Stimulated activated CD4-positive, alpha-beta T cell treated with anti-CD3 and anti-CD28 coated beads, Interleukin-1b, Interleukin-23, amount 100 ng/mL, for 24 hours (primary cell): ENCODE measurements around the gene POLR2L.

Experiments
- DNase-seq, 4 experiments: peaks; one replicate each; pipeline ENCODE4 v3.0.0-alpha.2; 2020; ENCODE audit warnings: low read depth in 4 of 4, low spot score in 1 of 4

The POLR2L gene

DNA sequence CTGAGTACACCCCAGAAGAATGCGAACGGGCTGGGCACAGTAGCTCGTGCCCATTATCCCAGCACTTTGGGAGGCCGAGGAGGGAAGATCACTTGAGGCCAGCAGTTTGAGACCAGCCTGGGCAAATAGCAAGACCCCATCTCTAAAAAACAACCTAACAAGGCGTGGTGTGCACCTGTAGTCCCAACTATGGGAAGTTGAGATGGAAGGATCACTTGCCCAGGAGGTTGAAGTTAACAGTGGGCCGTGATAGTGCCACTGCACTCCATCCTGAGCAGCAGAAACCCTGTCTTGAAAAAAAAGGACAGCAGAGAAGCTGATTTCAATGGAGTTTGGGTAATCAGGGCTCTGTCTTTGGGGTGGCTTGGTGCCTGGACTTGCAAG lies 29.3 kb downstream of the POLR2L start:
- DNase-seq, result no peak

DNA sequence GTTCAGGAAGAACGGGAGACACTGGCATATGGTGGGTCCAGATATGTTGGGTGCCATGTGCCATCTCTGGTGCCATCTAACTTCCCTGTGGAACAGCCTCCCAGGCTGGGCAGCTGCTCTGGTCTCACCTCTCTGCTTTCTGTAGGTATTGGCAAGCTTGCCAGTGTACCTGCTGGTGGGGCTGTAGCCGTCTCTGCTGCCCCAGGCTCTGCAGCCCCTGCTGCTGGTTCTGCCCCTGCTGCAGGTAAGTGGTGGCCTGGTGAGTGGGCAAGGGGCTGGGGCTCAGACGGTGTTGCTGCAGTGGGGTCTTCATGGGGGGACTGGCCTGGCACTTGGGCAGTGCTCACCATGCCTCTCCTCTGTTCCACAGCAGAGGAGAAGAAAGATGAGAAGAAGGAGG lies 29.9 kb downstream of the POLR2L start:
- DNase-seq, result no peak

DNA sequence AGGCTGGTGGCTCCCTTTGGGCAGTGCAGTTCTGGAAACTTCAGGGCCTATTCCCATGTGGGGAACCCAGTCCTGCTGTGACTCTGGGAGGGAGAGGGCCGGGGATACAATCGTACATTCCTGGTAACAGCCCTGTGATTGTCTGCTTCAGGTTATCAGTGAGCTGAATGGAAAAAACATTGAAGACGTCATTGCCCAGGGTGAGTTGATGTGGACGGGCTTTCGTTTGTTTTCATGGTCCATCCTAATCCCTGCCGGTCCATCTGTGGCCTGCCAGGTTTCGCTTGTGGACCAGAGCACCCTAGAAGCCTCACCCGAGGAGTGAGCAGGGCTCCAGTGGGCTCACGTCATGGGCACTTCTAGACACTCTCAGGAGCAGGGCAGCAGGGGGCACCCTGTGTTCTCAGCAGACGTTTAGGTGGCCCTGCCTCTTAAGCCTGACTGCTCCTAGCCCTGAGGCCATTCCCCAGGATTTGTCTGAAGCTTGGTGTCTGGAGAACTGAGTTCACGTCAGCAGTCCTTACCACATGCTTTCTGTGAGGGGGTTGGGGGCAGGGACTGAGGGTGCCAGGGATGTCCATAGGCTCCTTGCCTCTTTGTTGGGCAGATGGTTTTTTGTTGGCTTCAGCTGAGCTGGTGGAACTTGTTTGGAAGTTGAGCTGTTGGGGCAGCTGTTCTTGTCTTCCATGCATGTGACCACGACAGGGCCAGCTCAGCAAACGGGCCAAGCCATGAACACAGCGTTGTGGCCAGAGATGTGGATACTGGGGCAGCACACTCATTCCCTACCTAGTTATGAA lies 30.7 kb downstream of the POLR2L start:
- no peak for DNase-seq

DNA sequence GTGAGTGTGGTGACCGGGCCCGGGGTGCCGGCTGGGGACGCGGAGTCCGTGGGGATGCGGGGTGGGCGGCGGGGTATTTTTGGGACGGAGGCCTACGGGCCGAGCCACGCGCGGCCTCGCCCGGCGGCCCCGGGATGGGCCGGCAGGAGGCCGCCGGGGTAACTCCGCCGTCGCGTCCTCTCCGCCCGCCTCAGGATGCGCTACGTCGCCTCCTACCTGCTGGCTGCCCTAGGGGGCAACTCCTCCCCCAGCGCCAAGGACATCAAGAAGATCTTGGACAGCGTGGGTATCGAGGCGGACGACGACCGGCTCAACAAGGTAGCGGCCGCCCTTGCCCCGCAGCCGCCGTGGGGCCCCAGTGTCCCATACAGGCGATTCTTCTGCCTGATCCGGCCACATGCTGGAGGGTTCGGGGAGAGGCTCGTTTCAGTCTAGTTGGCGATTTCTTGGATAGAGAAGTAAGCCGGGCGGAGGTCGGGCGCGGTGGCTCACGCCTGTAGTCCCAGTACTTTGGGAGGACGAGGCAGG lies 32.2 kb downstream of the POLR2L start:
- no peak for DNase-seq

DNA sequence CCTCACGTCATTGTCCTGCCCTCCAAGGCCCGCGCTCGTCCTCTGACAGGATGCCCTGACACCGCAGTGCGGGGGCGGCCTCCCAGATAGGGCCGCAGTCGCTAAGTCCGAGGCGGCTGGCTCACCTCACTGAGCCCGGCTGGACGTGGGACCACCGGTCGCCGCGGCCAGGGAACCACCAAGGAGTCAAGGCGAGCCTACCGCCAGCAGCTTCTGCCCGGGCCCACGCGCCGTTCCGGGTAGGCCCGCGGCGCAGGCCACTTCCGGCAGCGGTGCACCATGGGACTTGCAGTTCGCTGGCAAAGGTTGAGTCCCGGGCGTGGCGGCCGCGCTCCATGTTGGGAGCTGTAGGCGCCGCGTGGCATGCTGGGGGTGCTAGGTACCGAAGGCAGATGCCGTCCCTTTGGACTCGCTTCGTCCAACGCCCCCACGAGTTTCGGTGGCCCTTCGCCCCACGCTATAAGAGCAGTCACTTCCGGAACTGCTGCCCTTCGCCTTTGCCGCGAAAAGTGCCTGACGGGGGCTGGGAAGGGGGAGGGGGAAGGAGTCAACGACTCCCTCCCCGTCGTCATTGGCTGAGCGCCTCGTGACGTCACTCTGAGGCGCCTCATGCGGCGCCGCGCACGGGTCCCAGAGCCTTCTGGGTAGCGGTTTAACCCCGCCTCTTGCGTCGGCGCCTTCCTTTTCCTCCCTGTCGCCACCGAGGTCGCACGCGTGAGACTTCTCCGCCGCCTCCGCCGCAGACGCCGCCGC lies 32.9 kb downstream of the POLR2L start, which contains the start of gene RPLP2:
TSS of gene RPLP2 (plus strand) at position 681 of the 753 bp plus-strand sequence. CDS start 268 bp downstream, outside the sequence.
- DNase-seq, result peak; percentile 96 to 97 (median 97)

DNA sequence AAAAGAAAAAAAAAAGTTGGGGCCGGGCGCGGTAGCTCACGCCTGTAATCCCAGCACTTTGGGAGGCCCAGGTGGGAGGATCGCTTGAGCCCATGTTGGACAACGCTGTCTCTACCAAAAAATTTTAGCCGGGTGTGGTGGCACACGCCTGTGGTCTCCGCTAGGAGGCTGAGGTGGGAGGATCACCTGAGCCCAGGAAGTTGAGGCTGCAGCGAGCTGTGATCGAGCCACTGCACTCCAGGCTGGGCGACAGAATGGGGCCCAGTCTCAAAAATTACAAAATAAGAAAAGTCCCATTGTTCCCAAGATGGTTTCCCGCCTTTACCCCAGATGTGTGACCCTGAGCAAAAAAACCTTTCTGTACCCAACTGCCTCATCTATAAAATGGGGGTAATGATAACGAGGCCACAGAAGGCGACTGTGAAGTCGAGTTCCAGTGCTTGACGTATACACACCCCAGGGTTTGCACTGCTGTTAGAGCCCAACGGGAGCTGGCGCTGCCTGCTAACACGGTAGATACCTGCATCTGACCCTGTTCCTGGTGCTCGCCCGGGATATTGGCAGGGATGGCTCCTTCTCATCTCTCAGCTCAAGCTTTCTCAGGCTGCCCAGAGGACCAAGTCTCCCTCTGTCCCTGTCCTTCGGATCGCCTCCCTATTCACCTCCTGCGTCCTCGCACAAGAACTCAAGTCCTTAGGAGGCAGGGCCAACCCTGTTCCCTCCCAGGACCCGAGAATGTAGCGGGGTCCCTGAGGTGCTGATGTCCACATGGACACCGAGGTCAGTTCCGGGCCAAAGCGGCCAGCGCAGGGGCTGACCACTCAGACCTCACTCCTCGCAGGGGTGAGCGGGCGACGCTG lies 33.7 kb downstream of the POLR2L start:
- no peak for DNase-seq

DNA sequence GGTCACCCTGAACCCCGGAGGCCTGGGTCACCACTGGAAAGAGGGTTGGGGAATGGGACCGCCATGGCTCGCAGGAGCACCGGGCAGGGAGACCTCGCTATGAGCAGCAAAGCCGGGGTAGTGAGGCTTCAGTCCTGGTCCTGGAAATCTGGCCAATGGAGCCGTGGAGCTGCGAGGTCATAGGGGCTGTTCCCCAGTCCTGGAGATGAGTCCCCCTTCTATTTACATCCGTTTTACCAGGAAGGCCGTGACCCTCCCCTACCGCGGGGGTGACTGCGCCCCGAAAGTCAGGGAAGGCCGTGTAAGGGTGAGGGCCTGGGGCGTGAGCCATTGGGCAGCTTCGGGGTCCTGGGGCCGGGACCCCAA lies 37.7 kb downstream of the POLR2L start:
- no peak for DNase-seq

DNA sequence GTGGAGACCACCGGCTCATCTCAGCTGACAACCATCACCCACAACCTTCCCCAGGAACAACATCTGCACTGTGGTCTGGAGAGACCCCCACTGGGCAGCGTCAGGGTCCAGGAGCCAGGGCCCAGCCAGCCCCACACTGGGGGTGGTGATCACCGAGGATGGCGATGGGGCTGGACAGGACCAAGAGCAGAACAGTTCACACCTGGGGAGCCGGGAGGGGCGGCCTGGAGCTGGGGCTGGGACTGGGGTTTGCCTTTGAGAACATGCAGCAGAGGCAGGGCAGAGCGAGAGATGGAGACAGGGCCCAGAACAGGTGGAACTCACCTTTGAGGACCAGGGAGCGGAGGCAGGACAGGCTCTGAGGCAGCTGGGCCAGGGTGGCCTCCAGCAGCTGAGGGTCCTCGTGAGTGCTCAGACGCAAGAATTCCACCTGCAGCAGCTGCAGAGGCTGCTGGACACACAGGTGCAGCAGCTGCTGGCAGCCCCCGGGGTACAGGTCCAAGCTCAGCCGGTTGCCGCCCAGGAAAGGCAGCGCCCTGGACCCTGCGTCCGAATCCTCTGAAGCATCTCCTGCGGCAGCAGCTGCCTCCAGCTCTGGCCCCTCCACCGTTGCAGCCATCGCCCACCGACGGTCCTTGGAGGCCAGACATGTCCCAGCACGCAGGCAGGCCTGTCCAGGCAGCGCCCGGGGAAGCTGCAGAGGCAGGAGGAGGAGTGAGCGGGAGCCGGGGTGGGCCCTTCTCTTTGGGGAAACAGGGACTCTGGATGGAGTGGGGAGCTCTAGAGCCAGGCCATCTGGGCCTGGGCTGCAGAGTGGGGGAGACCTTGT lies 38.3 kb downstream of the POLR2L start:
- DNase-seq, result no peak

DNA sequence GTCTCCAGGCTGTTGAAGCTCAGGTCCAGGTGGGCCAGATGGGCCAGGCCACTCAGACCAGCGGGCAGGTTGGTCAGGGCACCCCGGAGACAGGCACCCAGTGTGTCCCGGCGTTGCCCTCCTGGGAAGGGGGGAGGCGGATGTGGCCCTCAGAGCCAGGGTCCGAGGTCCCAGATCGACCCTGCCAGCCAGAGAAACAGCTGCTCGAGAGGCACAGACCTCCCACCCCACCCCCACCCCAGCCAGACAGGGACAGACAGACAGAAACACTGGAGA lies 38.9 kb downstream of the POLR2L start:
- DNase-seq, result no peak

DNA sequence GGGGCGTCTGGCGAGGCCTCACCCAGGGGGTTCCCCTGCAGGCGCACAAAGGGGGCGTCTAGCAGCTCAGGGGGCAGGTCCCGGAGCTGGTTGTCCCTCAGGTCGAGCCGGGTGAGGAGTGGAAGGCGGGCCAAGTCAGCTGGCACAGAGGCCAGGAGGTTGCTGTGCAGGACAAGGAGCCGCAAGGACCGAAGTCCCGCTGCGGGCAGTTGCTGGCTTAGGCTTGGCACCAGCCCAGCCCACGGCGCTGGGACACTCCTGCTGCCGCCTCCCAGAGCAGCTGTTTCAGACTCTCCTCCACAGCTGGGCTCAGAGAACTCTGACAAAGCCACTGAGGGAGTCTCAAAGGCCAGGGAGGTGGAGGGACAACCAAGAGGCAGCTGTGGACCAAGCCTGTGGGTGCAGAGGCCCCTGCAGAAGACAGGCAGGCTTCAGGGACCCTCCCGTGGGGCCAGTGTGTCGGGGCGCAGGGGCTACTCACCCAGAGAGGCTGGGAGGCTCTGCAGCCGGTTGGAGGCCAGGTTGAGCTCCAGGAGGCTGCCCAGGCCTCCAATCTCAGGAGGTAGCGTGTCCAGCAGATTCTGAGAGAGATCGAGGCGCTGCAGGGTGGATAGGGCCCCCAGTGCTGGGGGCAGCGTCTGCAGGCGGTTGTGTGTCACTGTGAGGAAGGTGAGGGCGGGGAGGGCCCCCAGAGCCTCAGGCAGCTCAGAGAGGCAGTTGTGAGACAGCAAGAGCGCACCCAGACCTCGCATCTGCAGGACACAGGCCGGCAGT lies 39.4 kb downstream of the POLR2L start:
- DNase-seq, result no peak

DNA sequence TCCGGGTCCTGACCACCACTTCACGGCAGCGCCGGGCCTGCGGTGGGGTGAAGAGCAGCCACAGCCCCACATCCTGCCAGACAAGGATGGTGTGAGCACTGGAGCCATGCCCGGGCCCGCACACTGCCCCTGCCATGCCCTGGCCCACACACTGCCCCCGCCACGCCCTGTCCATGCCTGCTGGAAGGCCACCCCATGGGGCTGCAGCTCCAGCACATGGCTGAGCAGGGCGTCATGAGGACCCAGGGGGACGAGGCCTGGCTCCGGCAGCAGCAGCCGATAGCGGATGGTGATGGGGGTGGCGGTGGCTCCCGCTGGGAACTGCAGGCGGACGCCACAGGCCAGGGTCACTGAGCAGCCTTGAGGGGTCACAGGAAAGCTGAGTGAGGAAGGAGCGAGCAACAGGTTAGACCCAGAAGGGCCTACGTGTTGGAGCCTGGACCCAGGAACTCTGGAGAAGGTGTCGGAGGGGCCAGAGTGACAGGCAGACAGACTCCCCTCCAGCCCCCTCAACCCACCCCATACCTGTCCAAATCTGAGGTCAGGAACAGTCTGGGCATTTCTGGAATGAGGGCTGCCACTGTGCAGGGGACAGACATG lies 40.2 kb downstream of the POLR2L start:
- DNase-seq, result no peak

DNA sequence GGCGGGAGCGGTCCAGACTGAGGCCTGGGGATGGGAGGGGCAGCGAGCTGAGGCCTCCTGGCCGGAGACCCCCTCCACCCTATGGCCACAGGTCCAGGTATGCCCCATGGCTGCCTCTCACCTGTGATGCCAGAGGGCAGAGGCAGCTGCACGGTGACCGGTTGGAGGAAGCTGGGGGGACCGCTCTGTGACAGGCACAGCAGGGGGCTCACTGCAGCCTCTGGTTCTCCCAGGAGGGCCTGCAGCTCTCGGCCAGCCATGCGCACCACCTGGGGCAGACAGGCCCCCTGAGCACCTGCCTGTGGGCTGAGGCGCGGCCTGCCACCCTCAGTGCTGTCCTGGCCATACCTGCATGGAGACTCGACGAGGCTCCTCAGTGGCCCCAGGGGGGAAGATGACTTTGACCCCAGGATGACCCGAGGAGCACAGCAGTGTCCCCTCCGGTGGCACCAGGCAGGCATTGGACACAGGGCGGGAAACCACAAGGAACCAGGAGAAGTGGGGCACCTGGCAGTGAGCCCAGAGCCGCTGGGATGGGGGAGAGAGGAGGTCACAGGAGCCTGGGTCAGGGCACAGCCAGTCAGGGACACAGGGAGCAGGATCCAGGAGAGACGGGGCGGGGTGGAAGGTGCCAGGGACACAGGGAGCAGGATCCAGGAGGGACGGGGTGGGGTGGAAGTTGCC lies 41.1 kb downstream of the POLR2L start:
- no peak for DNase-seq

DNA sequence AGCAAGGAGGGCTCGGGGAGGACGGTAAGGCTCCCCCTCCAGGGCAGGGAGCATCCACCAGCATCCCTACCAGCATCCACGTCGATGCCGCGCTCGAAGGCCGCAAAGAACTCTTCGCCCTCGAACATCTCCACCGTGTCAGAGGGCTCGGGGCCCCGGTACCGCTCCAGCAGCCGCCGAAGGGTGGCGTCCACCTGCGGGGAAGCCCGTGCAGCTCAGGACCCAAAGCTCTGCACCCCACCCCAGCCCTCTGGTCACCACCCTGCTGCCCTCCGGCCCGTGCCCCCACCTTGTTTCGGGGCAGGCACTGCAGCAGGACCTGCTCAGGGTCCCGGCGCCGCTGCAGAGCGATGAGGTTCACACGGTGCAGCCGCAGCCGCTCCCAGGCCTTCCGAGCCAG lies 41.9 kb downstream of the POLR2L start:
- DNase-seq, result no peak

DNA sequence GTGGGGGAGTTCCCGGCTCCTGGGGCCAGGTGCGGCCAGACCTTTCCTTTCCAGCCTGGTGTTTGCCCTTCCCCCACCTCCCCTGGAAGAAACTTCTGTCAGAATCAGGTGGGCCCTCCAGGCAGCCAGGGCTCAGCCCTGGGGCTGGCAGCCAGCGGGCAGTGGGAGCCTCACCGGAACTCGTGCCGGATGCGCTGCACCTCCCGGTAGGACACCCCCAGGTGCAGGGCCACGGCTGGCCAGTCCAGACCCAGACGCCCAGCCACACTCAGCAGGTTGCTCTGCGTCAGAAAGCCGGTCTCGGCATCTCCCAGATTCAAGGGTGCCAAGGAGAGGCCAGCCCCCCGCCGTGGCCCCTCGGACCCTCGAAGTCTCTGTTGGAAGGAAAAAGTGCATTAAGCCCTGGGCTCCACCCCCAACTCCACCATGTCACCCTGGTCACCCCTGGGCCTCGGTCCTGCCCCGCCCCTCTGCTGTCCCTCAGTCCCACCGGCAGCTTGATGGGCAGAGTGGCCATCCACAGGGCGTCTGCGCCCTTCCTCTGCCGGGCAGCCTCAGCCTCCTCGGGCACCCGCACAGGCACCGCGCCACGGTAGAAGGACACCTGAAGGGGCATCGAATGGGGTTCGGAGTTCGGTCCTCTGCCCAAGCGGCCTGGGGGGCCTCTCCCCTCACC lies 42.5 kb downstream of the POLR2L start:
- DNase-seq, result no peak

DNA sequence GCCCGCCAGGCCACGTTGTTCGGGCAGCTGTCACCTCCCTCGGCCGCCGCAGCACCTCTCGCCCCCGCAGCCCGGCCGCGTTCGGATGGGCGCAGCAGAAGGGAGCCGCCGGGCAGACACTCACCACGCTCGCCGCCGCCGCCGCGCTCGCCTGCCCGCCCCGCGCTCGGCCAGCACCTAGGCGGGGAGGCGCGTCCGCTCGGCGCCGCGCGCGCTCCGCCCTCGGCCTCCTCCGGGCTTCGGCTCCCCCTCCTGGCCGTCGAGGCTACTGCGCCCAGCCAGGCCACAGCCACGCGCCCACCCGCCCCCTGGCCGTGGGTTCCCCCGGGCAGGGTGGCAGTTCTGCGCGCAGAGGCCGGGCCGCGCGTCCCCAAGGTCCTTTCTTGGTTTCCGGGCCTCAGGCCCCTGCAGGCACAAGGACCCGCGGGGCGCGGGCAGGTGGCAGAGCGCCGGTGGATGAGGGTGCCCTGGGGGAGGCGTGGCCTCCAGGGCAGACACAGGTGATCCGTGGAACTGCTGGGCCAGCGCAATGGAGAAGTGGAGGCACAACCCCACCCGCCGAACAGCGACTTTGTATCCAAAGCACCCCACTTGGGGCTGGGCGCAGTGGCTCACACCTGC lies 44.1 kb downstream of the POLR2L start, which contains the start of gene SLC25A22:
TSS of gene SLC25A22 (minus strand) at position 189 of the 621 bp plus-strand sequence. CDS start 3,275 bp downstream, outside the sequence.
- DNase-seq, result peak; percentile 59 to 78 (median 73)

DNA sequence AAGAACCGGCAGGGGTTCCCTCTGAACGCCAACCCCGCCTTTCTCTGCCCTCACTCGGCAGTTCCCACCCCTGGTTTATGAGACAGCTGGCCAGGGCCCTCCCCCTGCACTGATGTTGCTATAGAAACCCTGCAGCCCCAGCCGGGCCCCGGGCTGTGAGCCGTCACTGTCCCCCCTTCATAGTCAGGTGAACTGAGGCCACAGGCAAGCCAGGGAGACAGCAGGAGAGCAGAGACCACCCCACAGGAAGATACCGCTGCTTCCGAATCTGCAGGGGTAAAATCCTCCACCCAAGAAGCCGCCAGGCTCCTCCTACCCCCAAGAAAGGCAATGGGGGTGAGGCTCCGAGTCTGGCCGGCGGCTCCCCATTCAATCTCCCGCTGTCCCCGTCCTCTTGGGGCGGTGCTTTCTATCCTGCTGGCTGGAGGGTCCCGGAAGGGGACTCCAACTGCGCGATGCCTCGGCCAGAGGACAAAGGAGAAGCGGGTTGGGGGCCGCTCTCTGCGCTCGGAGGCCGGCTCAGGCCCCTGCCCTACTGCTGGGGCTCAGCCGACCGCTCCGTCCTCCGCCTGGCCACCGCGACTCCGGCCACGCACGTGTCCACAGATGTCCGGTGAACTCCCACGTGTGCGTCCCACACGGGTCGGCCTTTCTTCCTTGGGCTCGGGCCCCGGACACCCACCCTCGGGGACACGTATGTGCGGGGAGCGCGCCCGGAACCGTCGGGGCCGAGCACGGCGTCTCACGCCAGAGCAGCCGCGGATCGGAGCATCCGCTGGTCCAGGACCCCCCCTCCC lies 44.8 kb downstream of the POLR2L start:
- peak in 2 of 4 experiments; percentile 67 to 77 for DNase-seq
